ENCODE measurements around the gene EBF3. TPM values are rescaled to one million over a fixed set of nuclear protein-coding genes. Genes with fewer than 3 reads are reported as not detected.

EBF3 gene
- total RNA-seq, 1 donor: 14.7 TPM

GRCh38 chr10:129951101-129951969, 12.7 kb downstream of the EBF3 start:
- DNase-seq (ENCODE audit: low read depth): peak; percentile 13
- TF ChIP-seq, protein P1, sequence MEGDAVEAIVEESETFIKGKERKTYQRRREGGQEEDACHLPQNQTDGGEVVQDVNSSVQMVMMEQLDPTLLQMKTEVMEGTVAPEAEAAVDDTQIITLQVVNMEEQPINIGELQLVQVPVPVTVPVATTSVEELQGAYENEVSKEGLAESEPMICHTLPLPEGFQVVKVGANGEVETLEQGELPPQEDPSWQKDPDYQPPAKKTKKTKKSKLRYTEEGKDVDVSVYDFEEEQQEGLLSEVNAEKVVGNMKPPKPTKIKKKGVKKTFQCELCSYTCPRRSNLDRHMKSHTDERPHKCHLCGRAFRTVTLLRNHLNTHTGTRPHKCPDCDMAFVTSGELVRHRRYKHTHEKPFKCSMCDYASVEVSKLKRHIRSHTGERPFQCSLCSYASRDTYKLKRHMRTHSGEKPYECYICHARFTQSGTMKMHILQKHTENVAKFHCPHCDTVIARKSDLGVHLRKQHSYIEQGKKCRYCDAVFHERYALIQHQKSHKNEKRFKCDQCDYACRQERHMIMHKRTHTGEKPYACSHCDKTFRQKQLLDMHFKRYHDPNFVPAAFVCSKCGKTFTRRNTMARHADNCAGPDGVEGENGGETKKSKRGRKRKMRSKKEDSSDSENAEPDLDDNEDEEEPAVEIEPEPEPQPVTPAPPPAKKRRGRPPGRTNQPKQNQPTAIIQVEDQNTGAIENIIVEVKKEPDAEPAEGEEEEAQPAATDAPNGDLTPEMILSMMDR (IDR thresholded peaks at IDR 0.05; ENCODE audit: insufficient read depth, low read length): no peak
- no peak overlapping the region for H3K4me3 ChIP-seq (ENCODE audit: low read depth, low read length)

GRCh38 chr10:129950676-129951075, 13.4 kb downstream of the EBF3 start:
- H3K4me3 ChIP-seq (ENCODE audit: low read depth, low read length): no peak overlapping the region
- TF ChIP-seq, protein P1 (IDR thresholded peaks at IDR 0.05; ENCODE audit: insufficient read depth, low read length): no peak
- DNase-seq (ENCODE audit: low read depth): peak; percentile 63

GRCh38 chr10:129949891-129950291, 14.2 kb downstream of the EBF3 start:
- peak overlapping the region; percentile 41 for H3K4me3 ChIP-seq (ENCODE audit: low read depth, low read length)
- DNase-seq (ENCODE audit: low read depth): peak; percentile 91
- TF ChIP-seq, protein P1 (IDR thresholded peaks at IDR 0.05; ENCODE audit: insufficient read depth, low read length): no peak

DNA sequence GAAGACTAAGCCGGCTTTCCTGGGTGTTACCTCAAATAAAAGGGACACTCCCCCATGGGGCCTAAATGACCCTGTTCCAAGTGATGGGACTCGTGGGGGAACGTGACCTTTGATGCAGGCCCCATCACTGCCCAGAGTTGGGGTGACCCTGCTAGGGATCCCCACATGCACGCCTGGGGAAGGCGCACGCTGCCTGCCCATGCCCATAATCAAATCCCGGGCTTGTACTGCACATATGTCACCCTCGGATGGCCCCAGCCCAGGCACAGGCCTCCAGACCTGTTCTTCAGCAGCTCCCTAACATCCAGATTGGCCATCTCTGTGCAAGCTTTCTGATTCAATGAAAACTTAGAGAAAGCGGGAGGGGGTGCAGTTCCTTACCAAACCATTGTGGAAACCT, 14.7 kb downstream of the EBF3 start:
- DNase-seq (ENCODE audit: low read depth): no peak
- no peak overlapping the region for H3K4me3 ChIP-seq (ENCODE audit: low read depth, low read length)
- TF ChIP-seq, protein P1 (IDR thresholded peaks at IDR 0.05; ENCODE audit: insufficient read depth, low read length): peak; percentile 28

GRCh38 chr10:129946859-129947258, 17.2 kb downstream of the EBF3 start:
- DNase-seq (ENCODE audit: low read depth): no peak
- TF ChIP-seq, protein P1 (IDR thresholded peaks at IDR 0.05; ENCODE audit: insufficient read depth, low read length): no peak
- H3K4me3 ChIP-seq (ENCODE audit: low read depth, low read length): no peak overlapping the region

DNA sequence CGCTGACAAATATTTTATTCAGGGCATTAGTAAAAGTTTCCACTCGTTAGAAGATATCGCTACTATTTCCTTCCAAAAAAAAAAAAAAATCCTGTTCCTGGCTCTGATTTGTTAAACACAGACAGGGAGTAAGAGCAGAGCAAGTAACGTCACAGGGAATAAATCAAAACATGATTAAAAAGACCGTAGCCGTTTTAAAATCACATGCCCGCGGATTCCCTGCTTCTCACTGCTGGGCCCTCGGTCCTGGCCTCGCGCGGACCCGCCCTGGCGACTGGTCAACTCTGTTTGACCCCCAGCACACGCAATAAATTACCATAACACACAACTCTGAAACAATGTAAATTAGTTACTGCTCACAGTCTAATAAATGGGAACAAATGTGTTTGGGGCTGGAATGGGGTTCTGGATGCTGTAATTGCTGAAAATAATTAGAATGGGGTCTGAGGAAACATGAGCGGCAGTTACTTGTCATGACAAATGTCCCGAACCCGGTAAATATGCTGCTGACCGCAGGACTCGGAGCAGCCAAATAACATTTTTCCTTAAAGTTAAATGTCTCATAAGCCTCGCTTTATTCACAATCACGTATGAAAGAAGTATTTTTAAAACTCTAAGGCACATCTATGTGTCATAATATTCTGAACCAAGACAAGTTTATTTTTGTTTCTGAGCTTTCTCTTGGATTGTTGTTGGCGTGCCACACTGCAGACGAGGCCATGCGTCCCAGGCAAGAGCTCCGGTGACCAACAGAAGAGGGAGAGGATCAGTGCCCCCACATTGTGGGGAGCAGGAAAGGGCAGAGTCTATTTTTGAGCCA, 17.9 kb downstream of the EBF3 start:
- TF ChIP-seq, protein P1 (IDR thresholded peaks at IDR 0.05; ENCODE audit: insufficient read depth, low read length): no peak
- DNase-seq (ENCODE audit: low read depth): peak; percentile 90
- peak overlapping the region; percentile 3 for H3K4me3 ChIP-seq (ENCODE audit: low read depth, low read length)

Measured in fibroblast of the aortic adventitia (primary cell).